Inflammatory macrophage treated with lipopolysaccharide for 4 hours (primary cell): ENCODE measurements around the gene FERMT1.
A peak's percentile ranks its signal among the peaks of the same experiment; 100 is the strongest.
"Not testable (repeated sequence)": the region's sequence is repeated elsewhere in the genome, so short reads cannot be mapped to it uniquely, and the experiment has no call there.

ENCODE experiments used
- DNase-seq: peaks from one replicate; pipeline ENCODE4 v3.0.0-alpha.2; 2020

FERMT1 gene

DNA sequence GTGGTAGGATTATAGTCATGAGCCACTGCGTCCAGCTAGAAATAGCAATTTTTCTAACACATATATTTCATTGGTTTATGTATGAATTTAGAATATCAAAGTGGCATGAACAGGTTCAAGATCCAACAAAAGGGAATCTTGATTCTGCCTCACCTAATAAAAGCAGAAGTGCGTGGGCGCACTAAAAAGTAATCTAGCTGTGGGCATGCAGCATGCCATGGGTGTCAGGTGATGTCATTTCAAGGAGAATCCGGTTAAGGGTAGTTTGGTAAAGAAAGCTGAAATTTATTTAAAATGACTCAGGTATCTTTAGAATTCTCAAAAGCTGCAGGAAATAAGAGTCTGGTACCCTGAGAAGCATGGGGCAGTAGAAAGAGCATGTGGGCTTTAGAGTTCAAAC is 86.6 kb downstream of the FERMT1 start:
- no peak for DNase-seq

DNA sequence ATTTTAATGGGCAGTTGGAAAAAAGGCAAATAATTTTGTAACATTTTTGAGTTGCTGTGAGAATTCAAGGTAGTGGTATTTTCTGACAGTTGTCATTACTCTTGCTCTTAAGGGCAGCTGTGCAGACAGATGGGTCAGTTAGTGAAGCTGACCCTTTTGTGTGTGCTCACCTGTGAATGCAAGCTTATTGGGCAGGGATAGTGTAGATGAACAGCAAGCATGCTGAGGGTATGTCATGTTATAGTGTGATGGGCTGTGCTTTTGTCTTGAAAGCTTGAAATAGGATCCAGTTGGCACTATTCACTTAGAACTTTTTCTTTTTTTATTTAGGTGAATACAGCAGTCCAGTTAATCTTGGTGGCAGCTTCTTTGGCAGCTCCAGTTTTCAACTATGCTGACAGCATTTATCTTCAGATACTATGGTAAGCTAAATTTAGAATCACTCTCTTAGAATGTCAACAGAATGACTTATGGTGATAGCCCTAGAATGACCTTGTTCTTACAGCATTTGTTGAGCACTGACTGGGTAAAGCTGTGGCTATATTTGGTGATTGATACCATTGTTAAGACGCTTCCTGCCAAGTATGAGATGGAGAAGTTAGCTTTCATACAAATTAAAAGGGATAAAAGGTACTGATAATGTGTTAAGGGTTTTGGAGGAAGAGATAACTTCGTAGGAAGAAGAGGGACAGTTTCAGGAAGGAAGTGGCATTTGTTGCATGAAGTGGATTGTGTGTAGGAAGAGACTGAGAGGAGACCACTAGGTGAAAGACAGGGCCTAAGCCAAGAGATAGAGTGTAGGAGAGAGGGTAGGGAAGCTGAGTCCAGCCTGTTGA is 88.5 kb downstream of the FERMT1 start:
- no peak for DNase-seq

DNA sequence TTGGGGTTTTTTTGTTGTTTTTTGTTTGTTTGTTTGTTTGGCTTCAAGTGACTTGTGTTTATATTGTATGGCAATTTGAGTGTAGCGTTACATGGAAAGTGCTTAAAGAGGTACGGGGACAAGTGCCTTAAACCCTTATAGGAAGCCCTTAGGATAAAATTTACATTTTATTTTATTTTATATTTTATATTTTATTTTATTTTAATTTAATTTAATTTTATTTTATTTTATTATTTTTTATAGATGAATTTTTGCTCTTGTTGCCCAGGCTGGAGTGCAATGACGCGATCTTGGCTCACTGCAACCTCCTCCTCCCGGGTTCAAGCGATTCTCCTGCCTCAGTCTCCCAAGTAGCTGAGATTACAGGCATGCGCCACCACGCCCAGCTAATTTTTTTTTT is 89.9 kb downstream of the FERMT1 start:
- not testable (repeated sequence) for DNase-seq

GRCh38 chr20:6030453-6031080 is 92.3 kb downstream of the FERMT1 start:
- DNase-seq = no peak

- DNase-seq = no peak
These were observed 93.3 kb downstream of the FERMT1 start for GRCh38 chr20:6029538-6029937.

GRCh38 chr20:6028818-6029217 is 94.0 kb downstream of the FERMT1 start:
- no peak for DNase-seq

DNA sequence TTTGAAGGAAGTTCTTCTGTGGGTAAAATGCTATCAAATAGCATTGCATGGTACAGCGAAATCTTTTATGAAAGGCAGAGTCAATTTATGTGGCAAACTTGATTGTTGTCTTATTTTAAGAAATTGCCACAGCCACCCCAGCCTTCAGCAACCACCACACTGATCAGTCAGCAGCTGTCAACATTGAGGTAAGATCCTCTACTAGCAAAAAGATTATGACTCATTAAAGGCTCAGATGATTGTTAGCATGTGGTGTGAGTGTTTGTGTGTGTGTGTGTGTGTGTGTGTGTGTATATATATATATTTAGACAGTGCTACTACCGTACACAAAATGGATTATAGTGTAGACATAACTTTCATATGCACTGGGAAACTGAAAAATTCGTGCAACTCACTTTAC is 96.8 kb downstream of the FERMT1 start:
- peak; percentile 24 for DNase-seq
